ENCODE measurements around the gene LYSMD1. TPM values are rescaled to one million over a fixed set of nuclear protein-coding genes. Genes with fewer than 3 reads are reported as not detected.
"Not testable (repeated sequence)": the region's sequence is repeated elsewhere in the genome, so short reads cannot be mapped to it uniquely, and the experiment has no call there.

The LYSMD1 gene
- total and polyA plus RNA-seq, 2 donors (not counting 1 experiment from before 2014, with no cell fraction given) = 4.6 to 9.7 TPM

- no peak overlapping the region for H3K9ac ChIP-seq (ENCODE audit: insufficient read depth, low read length)
- H3K79me2 ChIP-seq (ENCODE audit: control insufficient read depth, insufficient read depth, low read length) = peaks cover 85% of the 10 kb centered on the region
- peak in 1 of 2 donors; percentile 39 for DNase-seq (ENCODE audit: low read depth in 2 of 2)
- H3K36me3 ChIP-seq (ENCODE audit: control insufficient read depth, insufficient read depth, low read length) = no peaks in the 10 kb centered on the region
- H4K20me1 ChIP-seq (ENCODE audit: control insufficient read depth, extremely low read depth, insufficient read depth, low read length) = peaks cover 5% of the 10 kb centered on the region
- H3K4me2 ChIP-seq (ENCODE audit: extremely low read depth, insufficient read depth, low read length) = no peak overlapping the region
- H3K4me1 ChIP-seq (ENCODE audit: control insufficient read depth, extremely low read depth, insufficient read depth, low read length) = peaks cover 3% of the 10 kb centered on the region
- H3K4me3 ChIP-seq (replicated peaks in 1 of 4; ENCODE audit: control extremely low read depth in 1 of 4, insufficient read depth in 1 of 4, low read depth in 3 of 4, low read length in 4 of 4) = no peak overlapping the region
- TF ChIP-seq EZH2 (IDR thresholded peaks at IDR 0.05; ENCODE audit: low read length, missing control alignments) (no peak), CTCF (conservative IDR thresholded peaks at IDR 0.05 in 1 of 2, IDR thresholded peaks at IDR 0.05 in 1 of 2; ENCODE audit: low read depth in 1 of 2, low read length in 2 of 2) (no peak)
- no peaks in the 10 kb centered on the region for H3K27me3 ChIP-seq (ENCODE audit: control insufficient read depth, insufficient read depth, low read length)
- no peak overlapping the region for H3K27ac ChIP-seq (ENCODE audit: insufficient read depth, low read length)
- H3K9me3 ChIP-seq (ENCODE audit: control insufficient read depth, insufficient read depth, low read depth, low read length) = no peaks in the 10 kb centered on the region
- H2AFZ ChIP-seq (ENCODE audit: low read length) = no peak overlapping the region
These were observed 46.4 kb upstream of the LYSMD1 start for GRCh38 chr1:151211972-151212705.

GRCh38 chr1:151210830-151211229 lies 45.1 kb upstream of the LYSMD1 start:
- Histone ChIP-seq H3K9ac (ENCODE audit: insufficient read depth, low read length) (no peak overlapping the region), H3K79me2 (ENCODE audit: control insufficient read depth, insufficient read depth, low read length) (peaks cover 87% of the 10 kb centered on the region), H3K36me3 (ENCODE audit: control insufficient read depth, insufficient read depth, low read length) (no peaks in the 10 kb centered on the region), H3K27me3 (ENCODE audit: control insufficient read depth, insufficient read depth, low read length) (no peaks in the 10 kb centered on the region), H3K4me2 (ENCODE audit: extremely low read depth, insufficient read depth, low read length) (no peak overlapping the region), H3K9me3 (ENCODE audit: control insufficient read depth, insufficient read depth, low read depth, low read length) (no peaks in the 10 kb centered on the region), H3K4me3 (replicated peaks in 1 of 4; ENCODE audit: control extremely low read depth in 1 of 4, insufficient read depth in 1 of 4, low read depth in 3 of 4, low read length in 4 of 4) (no peak overlapping the region), H3K4me1 (ENCODE audit: control insufficient read depth, extremely low read depth, insufficient read depth, low read length) (peaks cover 3% of the 10 kb centered on the region), H4K20me1 (ENCODE audit: control insufficient read depth, extremely low read depth, insufficient read depth, low read length) (peaks cover 4% of the 10 kb centered on the region), H3K27ac (ENCODE audit: insufficient read depth, low read length) (no peak overlapping the region), H2AFZ (ENCODE audit: low read length) (no peak overlapping the region)
- no peak for TF ChIP-seq EZH2 (IDR thresholded peaks at IDR 0.05; ENCODE audit: low read length, missing control alignments)
- TF ChIP-seq CTCF (conservative IDR thresholded peaks at IDR 0.05 in 1 of 2, IDR thresholded peaks at IDR 0.05 in 1 of 2; ENCODE audit: low read depth in 1 of 2, low read length in 2 of 2) = no peak
- DNase-seq (ENCODE audit: low read depth in 2 of 2) = peak; percentile 20 to 41

GRCh38 chr1:151205381-151205965 lies 39.8 kb upstream of the LYSMD1 start:
- H3K27me3 ChIP-seq (ENCODE audit: control insufficient read depth, insufficient read depth, low read length); H3K9me3 ChIP-seq (ENCODE audit: control insufficient read depth, insufficient read depth, low read depth, low read length); H2AFZ ChIP-seq (ENCODE audit: low read length); H3K4me2 ChIP-seq (ENCODE audit: extremely low read depth, insufficient read depth, low read length); H3K36me3 ChIP-seq (ENCODE audit: control insufficient read depth, insufficient read depth, low read length); H3K4me1 ChIP-seq (ENCODE audit: control insufficient read depth, extremely low read depth, insufficient read depth, low read length); H3K4me3 ChIP-seq (replicated peaks in 1 of 4; ENCODE audit: control extremely low read depth in 1 of 4, insufficient read depth in 1 of 4, low read depth in 3 of 4, low read length in 4 of 4); DNase-seq (ENCODE audit: low read depth in 2 of 2); H3K9ac ChIP-seq (ENCODE audit: insufficient read depth, low read length); H4K20me1 ChIP-seq (ENCODE audit: control insufficient read depth, extremely low read depth, insufficient read depth, low read length); H3K27ac ChIP-seq (ENCODE audit: insufficient read depth, low read length): not testable (repeated sequence)
- peaks cover 86% of the 10 kb centered on the region for H3K79me2 ChIP-seq (ENCODE audit: control insufficient read depth, insufficient read depth, low read length)

All from fibroblast of lung (primary cell).